ENCODE data around the gene DHX57. TPM values are rescaled to one million over a fixed set of nuclear protein-coding genes. Genes with fewer than 3 reads are reported as not detected.
A peak's percentile ranks its signal among the peaks of the same experiment; 100 is the strongest.
"Not testable (repeated sequence)": the region's sequence is repeated elsewhere in the genome, so short reads cannot be mapped to it uniquely, and the experiment has no call there.

The DHX57 gene
- total and polyA plus RNA-seq, 5 donors from 2014 or later, result 6.2 to 18.0 (median 7.6) TPM

DNA sequence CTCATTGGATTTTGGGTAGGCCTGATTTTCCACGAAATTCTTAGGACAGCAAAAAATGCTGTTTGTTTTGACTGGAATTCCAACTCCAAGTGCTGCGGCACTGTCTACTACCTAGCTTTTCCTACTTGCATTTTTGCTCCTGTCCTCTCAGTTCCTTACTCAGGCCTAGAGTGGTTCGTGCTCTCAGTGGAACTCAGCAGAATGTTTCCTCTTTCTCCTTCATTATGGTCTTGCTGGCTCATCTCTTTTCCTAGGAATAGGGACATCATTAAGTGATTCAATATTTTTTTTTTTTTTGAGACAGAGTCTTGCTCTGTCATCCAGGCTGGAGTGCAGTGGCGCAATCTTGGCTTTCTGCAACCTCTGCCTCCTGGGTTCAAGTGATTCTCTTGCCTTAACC lies 59.8 kb downstream of the DHX57 start:
- no peak overlapping the region for H3K27ac ChIP-seq (ENCODE audit: insufficient read depth, low read length, poor library complexity, severe bottlenecking)
- H3K4me1 ChIP-seq (ENCODE audit: control insufficient read depth, insufficient read depth, low read length, poor library complexity, severe bottlenecking), result no peaks in the 10 kb centered on the region
- H3K36me3 Mint-ChIP-seq, result peaks cover 41% of the 10 kb centered on the region
- no peaks in the 10 kb centered on the region for H3K9me3 ChIP-seq (ENCODE audit: control insufficient read depth in 2 of 2, low read length in 2 of 2)
- DNase-seq, result no peak
- ATAC-seq (ENCODE audit: low read depth in 2 of 2), result no peak
- no peak overlapping the region for H3K4me3 Mint-ChIP-seq
- no peaks in the 10 kb centered on the region for H3K9me3 Mint-ChIP-seq
- H3K4me3 ChIP-seq (ENCODE audit: low read depth, low read length), result no peak overlapping the region
- H3K36me3 ChIP-seq (ENCODE audit: control insufficient read depth, insufficient read depth, low read length), result peaks cover 45% of the 10 kb centered on the region
- H3K27me3 Mint-ChIP-seq, result no peaks in the 10 kb centered on the region
- no peaks in the 10 kb centered on the region for H3K27me3 ChIP-seq (ENCODE audit: control insufficient read depth, insufficient read depth, low read length)
- H3K27ac Mint-ChIP-seq, result peak overlapping the region in 1 of 3 donors; percentile 17
- H3K4me1 Mint-ChIP-seq, result no peaks in the 10 kb centered on the region

DNA sequence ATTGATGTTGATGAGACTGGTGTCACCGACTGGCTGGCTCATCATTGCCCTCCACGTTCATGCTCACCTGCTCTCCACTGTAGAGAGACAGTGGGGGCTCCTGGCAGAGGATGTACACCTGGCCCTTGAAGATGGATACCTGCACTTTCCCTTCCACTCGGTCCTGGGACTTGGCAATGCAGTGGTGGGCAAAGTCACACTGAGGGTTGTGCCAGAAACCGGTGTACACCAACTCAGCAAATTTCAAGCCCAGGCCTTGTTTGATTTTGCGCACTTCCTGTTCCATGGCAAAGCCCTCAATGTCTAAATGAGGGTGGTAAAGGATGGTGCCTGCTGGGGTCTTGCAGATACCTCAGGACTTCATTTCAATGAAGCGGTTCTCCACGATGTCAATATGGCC lies 65.2 kb downstream of the DHX57 start:
- H3K27ac ChIP-seq (ENCODE audit: insufficient read depth, low read length, poor library complexity, severe bottlenecking), result no peak overlapping the region
- no peaks in the 10 kb centered on the region for H3K27me3 ChIP-seq (ENCODE audit: control insufficient read depth, insufficient read depth, low read length)
- Mint-ChIP-seq H3K9me3 (no peaks in the 10 kb centered on the region), H3K27ac (no peak overlapping the region), H3K36me3 (peaks cover 16% of the 10 kb centered on the region), H3K4me1 (no peaks in the 10 kb centered on the region), H3K4me3 (no peak overlapping the region), H3K27me3 (no peaks in the 10 kb centered on the region)
- no peaks in the 10 kb centered on the region for H3K9me3 ChIP-seq (ENCODE audit: control insufficient read depth in 2 of 2, low read length in 2 of 2)
- ATAC-seq (ENCODE audit: low read depth in 2 of 2), result no peak
- no peak overlapping the region for H3K4me3 ChIP-seq (ENCODE audit: low read depth, low read length)
- H3K36me3 ChIP-seq (ENCODE audit: control insufficient read depth, insufficient read depth, low read length), result peaks cover 33% of the 10 kb centered on the region
- no peak for DNase-seq
- H3K4me1 ChIP-seq (ENCODE audit: control insufficient read depth, insufficient read depth, low read length, poor library complexity, severe bottlenecking), result peaks cover 3% of the 10 kb centered on the region

DNA sequence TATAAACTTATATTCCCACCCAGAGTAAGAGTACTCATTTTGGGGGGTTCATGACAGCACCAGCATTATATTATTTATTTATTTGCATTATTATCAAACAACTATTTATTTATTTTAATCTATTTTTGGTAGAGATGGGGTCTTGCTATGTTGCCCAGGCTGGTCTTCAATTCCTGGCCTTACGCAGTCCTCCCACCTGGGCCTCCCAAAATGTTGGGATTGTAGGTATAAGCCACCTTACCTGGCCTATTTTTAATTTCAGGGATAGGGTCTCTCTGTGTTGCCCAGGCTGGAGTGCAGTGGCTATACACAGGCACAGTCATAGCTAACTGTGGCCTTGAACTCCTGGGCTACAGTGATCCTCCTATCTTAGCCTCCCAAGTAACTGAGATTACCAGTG lies 67.1 kb downstream of the DHX57 start:
- Mint-ChIP-seq H3K36me3 (peaks cover 14% of the 10 kb centered on the region), H3K27ac (no peak overlapping the region), H3K4me1 (no peaks in the 10 kb centered on the region), H3K9me3 (no peaks in the 10 kb centered on the region), H3K4me3 (no peak overlapping the region), H3K27me3 (no peaks in the 10 kb centered on the region)
- no peak overlapping the region for H3K4me3 ChIP-seq (ENCODE audit: low read depth, low read length)
- DNase-seq, result no peak
- no peaks in the 10 kb centered on the region for H3K27me3 ChIP-seq (ENCODE audit: control insufficient read depth, insufficient read depth, low read length)
- peaks cover 3% of the 10 kb centered on the region for H3K4me1 ChIP-seq (ENCODE audit: control insufficient read depth, insufficient read depth, low read length, poor library complexity, severe bottlenecking)
- H3K9me3 ChIP-seq (ENCODE audit: control insufficient read depth in 2 of 2, low read length in 2 of 2), result no peaks in the 10 kb centered on the region
- ATAC-seq (ENCODE audit: low read depth in 2 of 2), result no peak
- H3K36me3 ChIP-seq (ENCODE audit: control insufficient read depth, insufficient read depth, low read length), result peaks cover 32% of the 10 kb centered on the region
- H3K27ac ChIP-seq (ENCODE audit: insufficient read depth, low read length, poor library complexity, severe bottlenecking), result no peak overlapping the region

DNA sequence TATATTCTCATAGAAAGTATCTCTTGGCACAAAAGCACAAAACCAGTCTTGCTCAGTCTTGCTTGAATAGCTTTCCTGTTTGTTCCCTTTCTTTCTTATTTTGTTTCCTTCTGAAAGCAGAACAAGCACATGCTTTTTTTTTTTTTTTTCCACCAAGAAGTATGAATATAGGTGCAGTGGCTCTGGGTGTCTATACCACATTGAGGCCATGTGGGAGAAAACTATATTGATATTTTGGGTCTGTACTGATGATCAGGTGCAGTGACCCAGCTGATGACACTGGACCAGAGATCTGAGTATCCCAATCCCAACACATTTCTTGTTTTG lies 69.0 kb downstream of the DHX57 start:
- peaks cover 30% of the 10 kb centered on the region for H3K36me3 ChIP-seq (ENCODE audit: control insufficient read depth, insufficient read depth, low read length)
- Mint-ChIP-seq H3K36me3 (peaks cover 21% of the 10 kb centered on the region), H3K27ac (peak overlapping the region in 1 of 3 donors; percentile 48), H3K4me3 (no peak overlapping the region), H3K9me3 (no peaks in the 10 kb centered on the region), H3K4me1 (no peaks in the 10 kb centered on the region), H3K27me3 (no peaks in the 10 kb centered on the region)
- H3K4me3 ChIP-seq (ENCODE audit: low read depth, low read length), result no peak overlapping the region
- no peaks in the 10 kb centered on the region for H3K27me3 ChIP-seq (ENCODE audit: control insufficient read depth, insufficient read depth, low read length)
- H3K9me3 ChIP-seq (ENCODE audit: control insufficient read depth in 2 of 2, low read length in 2 of 2), result no peaks in the 10 kb centered on the region
- no peak overlapping the region for H3K27ac ChIP-seq (ENCODE audit: insufficient read depth, low read length, poor library complexity, severe bottlenecking)
- DNase-seq (no peak), ATAC-seq (ENCODE audit: low read depth in 2 of 2) (no peak)
- H3K4me1 ChIP-seq (ENCODE audit: control insufficient read depth, insufficient read depth, low read length, poor library complexity, severe bottlenecking), result peaks cover 3% of the 10 kb centered on the region

DNA sequence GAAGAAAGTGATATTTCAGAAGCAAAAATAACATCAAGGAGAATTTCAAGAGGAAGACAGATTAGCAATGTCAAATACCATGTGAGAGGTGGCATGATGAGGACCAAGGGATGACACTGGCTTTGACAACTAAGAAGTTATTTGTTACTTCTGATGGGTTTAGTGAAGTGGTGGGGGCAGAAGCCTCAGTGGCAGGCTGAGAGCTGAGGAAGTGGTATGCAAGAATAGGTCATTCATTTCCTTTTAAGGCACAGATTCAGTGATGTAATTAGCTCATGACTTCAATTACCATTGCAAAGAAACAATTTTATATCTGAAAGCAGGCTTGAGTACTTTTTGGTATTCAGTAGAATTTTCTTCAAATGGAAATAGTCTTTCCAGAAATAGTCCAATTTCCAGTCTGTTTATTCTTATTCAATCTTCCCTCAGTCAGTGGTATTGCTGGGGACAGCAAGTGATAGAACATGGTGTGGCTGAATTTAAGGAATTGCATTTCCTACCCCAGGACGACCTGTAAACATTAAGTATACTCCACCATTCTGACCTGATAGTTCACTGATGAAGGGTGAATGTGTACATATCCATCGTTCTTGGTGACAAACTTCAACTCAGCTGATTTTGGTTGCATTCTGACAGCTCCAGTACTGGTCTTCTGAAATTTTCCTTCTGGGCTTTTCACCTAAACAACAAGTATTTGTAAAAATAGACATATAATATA lies 69.6 kb downstream of the DHX57 start:
- Mint-ChIP-seq H3K36me3 (peaks cover 18% of the 10 kb centered on the region), H3K27me3 (no peaks in the 10 kb centered on the region), H3K27ac (no peak overlapping the region), H3K9me3 (no peaks in the 10 kb centered on the region), H3K4me1 (no peaks in the 10 kb centered on the region), H3K4me3 (no peak overlapping the region)
- Histone ChIP-seq H3K27me3 (ENCODE audit: control insufficient read depth, insufficient read depth, low read length) (no peaks in the 10 kb centered on the region), H3K4me3 (ENCODE audit: low read depth, low read length) (no peak overlapping the region), H3K27ac (ENCODE audit: insufficient read depth, low read length, poor library complexity, severe bottlenecking) (no peak overlapping the region), H3K9me3 (ENCODE audit: control insufficient read depth in 2 of 2, low read length in 2 of 2) (no peaks in the 10 kb centered on the region), H3K36me3 (ENCODE audit: control insufficient read depth, insufficient read depth, low read length) (peaks cover 27% of the 10 kb centered on the region), H3K4me1 (ENCODE audit: control insufficient read depth, insufficient read depth, low read length, poor library complexity, severe bottlenecking) (peaks cover 3% of the 10 kb centered on the region)
- ATAC-seq (ENCODE audit: low read depth in 2 of 2), result peak; percentile 66 to 68
- peak in 2 of 3 donors; percentile 2 to 47 for DNase-seq

DNA sequence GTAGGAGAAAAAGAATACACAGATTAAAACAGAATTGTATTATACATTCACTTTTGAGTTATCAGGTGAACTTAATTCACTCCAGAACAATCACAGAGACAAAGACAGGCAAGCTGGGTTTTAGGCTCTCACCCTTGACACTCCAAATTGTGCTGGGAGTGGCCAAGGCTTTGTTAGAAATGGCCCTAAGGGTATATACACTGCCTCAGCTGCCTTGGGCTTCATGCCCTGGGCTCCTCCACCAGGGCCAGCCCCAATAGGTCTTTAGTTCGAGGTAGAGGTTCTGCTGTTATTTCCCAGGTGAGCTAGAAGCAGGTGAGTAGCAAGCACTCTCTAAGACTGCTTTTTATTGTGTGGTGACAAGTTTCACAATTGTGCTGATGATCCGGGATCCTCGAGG lies 77.8 kb downstream of the DHX57 start:
- no peaks in the 10 kb centered on the region for H3K9me3 ChIP-seq (ENCODE audit: control insufficient read depth in 2 of 2, low read length in 2 of 2)

DNA sequence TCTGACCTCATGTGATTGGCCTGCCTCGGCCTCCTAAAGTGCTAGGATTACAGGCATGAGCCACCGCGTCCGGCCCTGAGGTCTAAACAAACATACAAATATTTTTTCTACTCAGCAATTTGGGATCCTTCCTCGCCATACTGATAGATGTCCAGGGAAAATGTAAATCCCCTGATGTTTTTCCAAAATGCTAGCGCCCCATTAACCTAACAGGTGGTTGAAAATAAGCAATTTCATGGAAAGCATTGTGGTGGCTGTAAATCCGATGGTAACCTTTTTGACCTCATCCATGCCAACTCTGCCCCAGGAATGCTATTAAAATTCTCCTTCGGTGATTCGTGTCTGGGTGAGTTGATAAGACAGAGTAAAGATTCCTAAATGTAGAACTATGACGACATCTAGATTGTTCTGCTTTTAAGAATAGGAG lies 78.5 kb downstream of the DHX57 start:
- Mint-ChIP-seq H3K4me1 (no peaks in the 10 kb centered on the region), H3K9me3 (no peaks in the 10 kb centered on the region), H3K4me3 (no peak overlapping the region), H3K27me3 (no peaks in the 10 kb centered on the region), H3K27ac (no peak overlapping the region), H3K36me3 (peaks cover 24% of the 10 kb centered on the region)
- H3K4me3 ChIP-seq (ENCODE audit: low read depth, low read length), result no peak overlapping the region
- ATAC-seq (ENCODE audit: low read depth in 2 of 2) (no peak), DNase-seq (no peak)
- no peaks in the 10 kb centered on the region for H3K9me3 ChIP-seq (ENCODE audit: control insufficient read depth in 2 of 2, low read length in 2 of 2)
- no peaks in the 10 kb centered on the region for H3K27me3 ChIP-seq (ENCODE audit: control insufficient read depth, insufficient read depth, low read length)
- H3K27ac ChIP-seq (ENCODE audit: insufficient read depth, low read length, poor library complexity, severe bottlenecking), result no peak overlapping the region
- peaks cover 9% of the 10 kb centered on the region for H3K36me3 ChIP-seq (ENCODE audit: control insufficient read depth, insufficient read depth, low read length)
- H3K4me1 ChIP-seq (ENCODE audit: control insufficient read depth, insufficient read depth, low read length, poor library complexity, severe bottlenecking), result no peaks in the 10 kb centered on the region

More for the DNA sequence above, 77.8 kb downstream of the DHX57 start:
- Histone ChIP-seq H3K36me3 (ENCODE audit: control insufficient read depth, insufficient read depth, low read length) (peaks cover 16% of the 10 kb centered on the region), H3K27ac (ENCODE audit: insufficient read depth, low read length, poor library complexity, severe bottlenecking) (no peak overlapping the region), H3K4me1 (ENCODE audit: control insufficient read depth, insufficient read depth, low read length, poor library complexity, severe bottlenecking) (no peaks in the 10 kb centered on the region), H3K27me3 (ENCODE audit: control insufficient read depth, insufficient read depth, low read length) (no peaks in the 10 kb centered on the region), H3K4me3 (ENCODE audit: low read depth, low read length) (no peak overlapping the region)
- H3K4me3 Mint-ChIP-seq, result no peak overlapping the region
- no peak overlapping the region for H3K27ac Mint-ChIP-seq
- no peaks in the 10 kb centered on the region for H3K27me3 Mint-ChIP-seq
- H3K4me1 Mint-ChIP-seq, result no peaks in the 10 kb centered on the region
- DNase-seq (no peak), ATAC-seq (ENCODE audit: low read depth in 2 of 2) (no peak)
- H3K9me3 Mint-ChIP-seq, result no peaks in the 10 kb centered on the region
- H3K36me3 Mint-ChIP-seq, result peaks cover 30% of the 10 kb centered on the region

DNA sequence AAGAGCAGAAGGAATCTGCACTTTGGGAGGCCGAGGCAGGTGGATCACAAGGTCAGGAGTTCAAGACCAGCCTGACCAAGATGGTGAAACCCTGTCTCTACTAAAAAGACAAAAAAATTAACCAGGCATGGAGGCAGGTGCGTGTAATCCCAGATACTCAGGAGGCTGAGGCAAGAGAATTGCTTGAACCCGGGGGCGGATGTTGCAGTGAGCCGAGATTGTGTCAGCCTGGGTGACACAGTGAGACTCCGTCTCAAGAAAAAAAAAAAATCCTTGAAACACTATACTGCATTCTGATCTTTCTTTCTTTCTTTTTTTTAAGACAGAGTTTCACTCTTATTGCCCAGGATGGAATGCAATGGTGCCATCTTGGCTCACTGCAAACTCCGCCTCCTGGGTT lies 80.7 kb downstream of the DHX57 start:
- not testable (repeated sequence) for H3K36me3 ChIP-seq (ENCODE audit: control insufficient read depth, insufficient read depth, low read length); H3K4me3 ChIP-seq (ENCODE audit: low read depth, low read length); H3K27ac Mint-ChIP-seq; ATAC-seq (ENCODE audit: low read depth in 2 of 2); H3K27me3 ChIP-seq (ENCODE audit: control insufficient read depth, insufficient read depth, low read length); H3K27me3 Mint-ChIP-seq; H3K27ac ChIP-seq (ENCODE audit: insufficient read depth, low read length, poor library complexity, severe bottlenecking); H3K4me1 Mint-ChIP-seq; H3K4me3 Mint-ChIP-seq; H3K4me1 ChIP-seq (ENCODE audit: control insufficient read depth, insufficient read depth, low read length, poor library complexity, severe bottlenecking); DNase-seq; H3K9me3 ChIP-seq (ENCODE audit: control insufficient read depth in 2 of 2, low read length in 2 of 2); H3K9me3 Mint-ChIP-seq
- H3K36me3 Mint-ChIP-seq, result peaks cover 13% of the 10 kb centered on the region
